ENCODE results near the gene TMCC1. TPM values are rescaled to one million over a fixed set of nuclear protein-coding genes. Genes with fewer than 3 reads are reported as not detected.

Gene TMCC1
- polyA plus RNA-seq, 1 of the 3 experiments (the other 2 are of a cell fraction): 7.2 TPM

DNA sequence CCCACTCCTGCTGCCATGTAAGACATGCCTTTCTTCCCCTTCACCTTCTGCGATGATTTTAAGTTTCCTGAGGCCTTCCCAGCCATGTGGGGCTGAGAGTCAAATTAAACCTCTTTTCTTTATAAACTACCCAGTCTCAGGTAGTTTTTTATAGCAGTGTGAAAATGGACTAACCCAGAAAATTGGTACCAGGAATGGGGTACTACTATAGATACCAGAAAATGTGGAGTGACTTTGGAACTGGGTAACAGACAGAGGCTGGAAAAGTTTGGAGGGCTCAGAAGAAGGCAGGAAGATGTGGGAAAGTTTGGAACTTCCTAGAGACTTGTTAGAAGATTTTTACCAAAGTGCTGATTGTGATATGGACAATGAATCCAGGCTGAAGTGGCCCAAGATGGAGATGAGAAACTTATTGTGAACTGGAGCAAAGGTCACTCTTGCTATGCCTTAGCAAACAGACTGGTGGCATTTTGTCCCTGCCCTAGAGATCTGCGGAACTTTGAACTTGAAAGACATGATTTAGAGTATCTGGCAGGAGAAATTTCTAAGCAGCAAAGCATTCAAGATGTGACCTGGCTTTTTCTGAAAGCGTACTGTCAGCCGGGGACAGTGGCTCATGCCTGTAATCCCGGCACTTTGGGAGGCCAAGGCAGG, 52.7 kb downstream of the TMCC1 start:
- WGBS (ENCODE audit: low lambda C conversion rate): 96% methylated on average over 4 of the region's 5 CpGs
- Histone ChIP-seq H3K4me2 (no peak overlapping the region), H3K79me2 (ENCODE audit: insufficient read depth) (peaks cover 29% of the 10 kb centered on the region), H2AFZ (ENCODE audit: low read depth) (no peak overlapping the region), H3K27ac (ENCODE audit: low read depth in 2 of 2, low read length in 1 of 2) (no peak overlapping the region), H4K20me1 (ENCODE audit: insufficient read depth) (no peaks in the 10 kb centered on the region), H3K36me3 (replicated peaks in 1 of 2; ENCODE audit: control insufficient read depth in 1 of 2, insufficient read depth in 2 of 2, low read length in 1 of 2) (peaks cover 0 to 30% of the 10 kb centered on the region in 2 experiments), H3F3A (replicated peaks; ENCODE audit: insufficient read depth) (no peaks in the 10 kb centered on the region), H3K9ac (no peak overlapping the region), H3K27me3 (ENCODE audit: insufficient read depth) (no peaks in the 10 kb centered on the region), H3K4me1 (ENCODE audit: control insufficient read depth in 1 of 2, insufficient read depth in 2 of 2, low read depth in 1 of 2, low read length in 1 of 2) (no peaks in the 10 kb centered on the region; a peak in 2 of 4 replicates), H3K9me2 (no peaks in the 10 kb centered on the region), H3K4me3 (ENCODE audit: low read depth in 2 of 2, low read length in 1 of 2) (no peak overlapping the region), H3K9me3 (peaks cover 11% of the 10 kb centered on the region; the same call in 1 of the 2 replicates)
- TF ChIP-seq TEAD4 (IDR thresholded peaks at IDR 0.05; ENCODE audit: borderline replicate concordance, insufficient read depth) (no peak), NFIC (IDR thresholded peaks at IDR 0.05; ENCODE audit: borderline replicate concordance) (no peak), SMC3 (IDR thresholded peaks at IDR 0.05; ENCODE audit: low read depth, low read length) (no peak), FOSL2 (IDR thresholded peaks at IDR 0.05; ENCODE audit: borderline replicate concordance, low read depth) (no peak), MXI1 (IDR thresholded peaks at IDR 0.05; ENCODE audit: low read depth, low read length) (no peak), CHD2 (IDR thresholded peaks at IDR 0.05; ENCODE audit: low read length, partially characterized antibody) (no peak), RXRA (IDR thresholded peaks at IDR 0.05; ENCODE audit: borderline replicate concordance, low read depth) (no peak), EZH2phosphoT487 (IDR thresholded peaks at IDR 0.05; ENCODE audit: borderline replicate concordance, low read depth) (no peak), FOXJ3 (CRISPR knock-in tag; IDR thresholded peaks at IDR 0.05) (no peak), MEF2A (IDR thresholded peaks at IDR 0.05; ENCODE audit: borderline replicate concordance, low read depth) (no peak), YY1 (IDR thresholded peaks at IDR 0.05; ENCODE audit: low read depth) (no peak), TCF12 (IDR thresholded peaks at IDR 0.05) (no peak), SIN3A (IDR thresholded peaks at IDR 0.05; ENCODE audit: borderline replicate concordance, low read depth, low read length) (no peak), NRF1 (IDR thresholded peaks at IDR 0.05; ENCODE audit: low read depth, low read length) (no peak), EP300 (IDR thresholded peaks at IDR 0.05; ENCODE audit: borderline replicate concordance in 1 of 2, low read depth in 1 of 2, low read length in 1 of 2) (no peak), GATA2 (CRISPR knock-in tag; IDR thresholded peaks at IDR 0.05) (no peak)
- TF ChIP-seq, protein P1, sequence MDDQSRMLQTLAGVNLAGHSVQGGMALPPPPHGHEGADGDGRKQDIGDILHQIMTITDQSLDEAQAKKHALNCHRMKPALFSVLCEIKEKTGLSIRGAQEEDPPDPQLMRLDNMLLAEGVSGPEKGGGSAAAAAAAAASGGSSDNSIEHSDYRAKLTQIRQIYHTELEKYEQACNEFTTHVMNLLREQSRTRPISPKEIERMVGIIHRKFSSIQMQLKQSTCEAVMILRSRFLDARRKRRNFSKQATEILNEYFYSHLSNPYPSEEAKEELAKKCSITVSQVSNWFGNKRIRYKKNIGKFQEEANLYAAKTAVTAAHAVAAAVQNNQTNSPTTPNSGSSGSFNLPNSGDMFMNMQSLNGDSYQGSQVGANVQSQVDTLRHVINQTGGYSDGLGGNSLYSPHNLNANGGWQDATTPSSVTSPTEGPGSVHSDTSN (IDR thresholded peaks at IDR 0.05): no peak
- TF ChIP-seq, protein P2, sequence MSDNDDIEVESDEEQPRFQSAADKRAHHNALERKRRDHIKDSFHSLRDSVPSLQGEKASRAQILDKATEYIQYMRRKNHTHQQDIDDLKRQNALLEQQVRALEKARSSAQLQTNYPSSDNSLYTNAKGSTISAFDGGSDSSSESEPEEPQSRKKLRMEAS (IDR thresholded peaks at IDR 0.05; ENCODE audit: low read depth): no peak
- TF ChIP-seq, protein P3, sequence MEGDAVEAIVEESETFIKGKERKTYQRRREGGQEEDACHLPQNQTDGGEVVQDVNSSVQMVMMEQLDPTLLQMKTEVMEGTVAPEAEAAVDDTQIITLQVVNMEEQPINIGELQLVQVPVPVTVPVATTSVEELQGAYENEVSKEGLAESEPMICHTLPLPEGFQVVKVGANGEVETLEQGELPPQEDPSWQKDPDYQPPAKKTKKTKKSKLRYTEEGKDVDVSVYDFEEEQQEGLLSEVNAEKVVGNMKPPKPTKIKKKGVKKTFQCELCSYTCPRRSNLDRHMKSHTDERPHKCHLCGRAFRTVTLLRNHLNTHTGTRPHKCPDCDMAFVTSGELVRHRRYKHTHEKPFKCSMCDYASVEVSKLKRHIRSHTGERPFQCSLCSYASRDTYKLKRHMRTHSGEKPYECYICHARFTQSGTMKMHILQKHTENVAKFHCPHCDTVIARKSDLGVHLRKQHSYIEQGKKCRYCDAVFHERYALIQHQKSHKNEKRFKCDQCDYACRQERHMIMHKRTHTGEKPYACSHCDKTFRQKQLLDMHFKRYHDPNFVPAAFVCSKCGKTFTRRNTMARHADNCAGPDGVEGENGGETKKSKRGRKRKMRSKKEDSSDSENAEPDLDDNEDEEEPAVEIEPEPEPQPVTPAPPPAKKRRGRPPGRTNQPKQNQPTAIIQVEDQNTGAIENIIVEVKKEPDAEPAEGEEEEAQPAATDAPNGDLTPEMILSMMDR (IDR thresholded peaks at IDR 0.05): no peak
- no peak for DNase-seq
- ChIA-PET CTCF (interaction anchor here (0.6 to 1.1 kb wide), 2 partner anchors 10 to 23 kb away, joined by 3 to 4 read pairs; no protein-coding TSS in a partner anchor), POLR2A (no interaction called here)
